HFF-Myc (cell line): ENCODE measurements around the gene TBX4.

Source experiments
- DNase-seq: peaks from one replicate; pipeline ENCODE4 v3.0.0-alpha.2; 2011; ENCODE audit warnings: low read depth; ENCODE audit errors: extremely low read depth
- H3K4me3 ChIP-seq: replicated peaks from 2 replicates; pipeline ENCODE4 v1.5.1; 2011; ENCODE audit warnings: low read depth, mild to moderate bottlenecking, control low read depth, low read length
- TF ChIP-seq, protein P1 (sequence below): IDR thresholded peaks from 2 replicates; pipeline ENCODE4 v1.5.1; 2012; ENCODE audit warnings: mild to moderate bottlenecking, low read depth, low read length, control low read depth; ENCODE audit errors: missing control alignments

Gene TBX4

DNA sequence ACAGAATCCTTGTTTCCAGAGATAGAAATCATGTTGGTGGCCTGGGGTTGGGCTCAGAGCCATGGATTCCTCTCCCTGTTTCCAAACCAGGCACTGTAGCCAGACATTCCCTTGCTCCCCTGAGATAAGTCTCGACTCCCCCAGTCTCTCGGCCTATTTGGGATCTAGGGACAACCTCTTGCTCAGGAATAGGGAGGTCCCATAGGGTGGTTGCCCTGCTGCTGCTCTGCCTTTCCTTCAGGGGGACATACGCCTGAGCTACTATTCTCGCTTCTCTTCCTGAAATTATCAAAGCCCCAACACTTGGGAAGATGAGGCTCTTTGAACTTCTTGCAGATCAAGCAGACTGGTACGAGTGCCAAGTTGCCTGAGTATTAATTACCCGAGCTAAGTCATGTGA lies 58.0 kb downstream of the TBX4 start:
- H3K4me3 ChIP-seq, result no peak overlapping the region
- no peak for DNase-seq

DNA sequence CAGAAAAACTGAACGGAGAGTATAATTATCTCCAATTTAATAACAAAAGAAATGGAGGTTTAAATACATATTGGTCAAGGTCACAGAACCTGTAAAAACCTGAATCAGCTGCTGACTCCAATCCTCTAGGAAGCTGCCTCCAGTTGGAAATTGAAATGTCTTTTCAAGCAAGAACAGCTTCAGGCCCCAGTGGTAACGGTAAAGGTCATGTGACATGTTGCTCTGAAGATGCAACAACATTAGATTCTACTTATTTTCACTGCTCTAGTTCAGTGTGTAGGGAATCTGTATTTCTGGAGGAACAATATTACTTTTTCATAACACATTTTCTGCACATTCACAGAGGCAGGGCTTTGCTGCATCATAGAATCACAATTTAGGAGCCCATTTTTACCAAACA lies 58.8 kb downstream of the TBX4 start:
- TF ChIP-seq, protein P1, sequence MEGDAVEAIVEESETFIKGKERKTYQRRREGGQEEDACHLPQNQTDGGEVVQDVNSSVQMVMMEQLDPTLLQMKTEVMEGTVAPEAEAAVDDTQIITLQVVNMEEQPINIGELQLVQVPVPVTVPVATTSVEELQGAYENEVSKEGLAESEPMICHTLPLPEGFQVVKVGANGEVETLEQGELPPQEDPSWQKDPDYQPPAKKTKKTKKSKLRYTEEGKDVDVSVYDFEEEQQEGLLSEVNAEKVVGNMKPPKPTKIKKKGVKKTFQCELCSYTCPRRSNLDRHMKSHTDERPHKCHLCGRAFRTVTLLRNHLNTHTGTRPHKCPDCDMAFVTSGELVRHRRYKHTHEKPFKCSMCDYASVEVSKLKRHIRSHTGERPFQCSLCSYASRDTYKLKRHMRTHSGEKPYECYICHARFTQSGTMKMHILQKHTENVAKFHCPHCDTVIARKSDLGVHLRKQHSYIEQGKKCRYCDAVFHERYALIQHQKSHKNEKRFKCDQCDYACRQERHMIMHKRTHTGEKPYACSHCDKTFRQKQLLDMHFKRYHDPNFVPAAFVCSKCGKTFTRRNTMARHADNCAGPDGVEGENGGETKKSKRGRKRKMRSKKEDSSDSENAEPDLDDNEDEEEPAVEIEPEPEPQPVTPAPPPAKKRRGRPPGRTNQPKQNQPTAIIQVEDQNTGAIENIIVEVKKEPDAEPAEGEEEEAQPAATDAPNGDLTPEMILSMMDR, result no peak
- no peak overlapping the region for H3K4me3 ChIP-seq
- no peak for DNase-seq

More for the DNA sequence above, 58.0 kb downstream of the TBX4 start:
- TF ChIP-seq, protein P1, result no peak

DNA sequence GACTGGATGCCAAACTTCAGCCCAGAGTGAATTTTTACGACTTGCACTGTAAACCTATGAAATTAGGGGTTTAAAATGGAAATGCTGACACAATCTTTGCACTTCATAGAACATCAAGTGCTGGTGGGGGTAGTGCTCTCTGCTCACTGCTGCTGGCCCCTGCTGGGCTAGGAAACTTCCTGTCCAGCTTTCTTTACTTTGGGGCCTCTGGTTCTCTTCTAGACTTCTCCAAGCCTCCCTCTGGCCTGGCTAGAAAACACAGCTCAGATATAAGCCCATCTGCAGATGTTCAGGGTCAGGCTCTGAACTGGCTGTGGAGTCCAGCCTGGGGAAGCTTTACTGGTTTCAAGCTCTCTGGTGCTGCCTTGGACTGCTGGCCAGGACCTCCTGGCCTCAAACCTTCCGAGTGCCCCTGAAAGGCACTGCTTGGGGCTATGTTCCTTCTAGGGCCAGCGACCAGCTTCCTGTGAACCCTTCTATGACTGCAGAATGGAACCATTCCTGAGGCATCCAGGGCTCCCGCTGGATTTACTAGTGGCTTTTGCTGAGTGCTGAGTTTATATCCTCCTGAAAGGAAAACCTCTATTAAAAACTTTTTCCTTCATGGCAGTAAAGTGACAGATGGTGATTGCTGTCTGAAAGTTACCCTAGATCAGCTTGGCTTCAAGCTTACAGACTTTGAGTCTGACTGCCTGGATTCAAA lies 59.4 kb downstream of the TBX4 start:
- no peak for DNase-seq
- no peak overlapping the region for H3K4me3 ChIP-seq
- TF ChIP-seq, protein P1, result no peak

DNA sequence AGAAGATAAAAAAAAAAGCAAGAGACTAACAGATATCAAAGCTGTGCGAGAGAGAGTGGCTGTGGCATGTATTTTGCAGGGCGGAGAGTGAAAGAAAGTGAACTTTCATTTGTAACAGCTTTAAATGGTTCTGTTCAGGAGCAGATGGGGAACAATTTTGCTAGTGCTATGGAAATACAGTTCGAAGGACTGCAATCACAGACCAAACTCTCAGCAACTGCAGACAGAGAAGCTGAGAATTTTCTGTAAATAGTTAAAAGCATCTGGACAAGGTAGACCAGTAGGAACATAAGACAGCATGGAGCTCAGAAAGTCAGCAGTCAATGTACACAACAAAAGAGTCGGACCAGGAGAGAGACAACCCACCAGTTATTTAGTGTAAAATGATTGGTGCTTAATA lies 62.3 kb downstream of the TBX4 start:
- H3K4me3 ChIP-seq, result no peak overlapping the region
- TF ChIP-seq, protein P1, result no peak
- DNase-seq, result no peak

DNA sequence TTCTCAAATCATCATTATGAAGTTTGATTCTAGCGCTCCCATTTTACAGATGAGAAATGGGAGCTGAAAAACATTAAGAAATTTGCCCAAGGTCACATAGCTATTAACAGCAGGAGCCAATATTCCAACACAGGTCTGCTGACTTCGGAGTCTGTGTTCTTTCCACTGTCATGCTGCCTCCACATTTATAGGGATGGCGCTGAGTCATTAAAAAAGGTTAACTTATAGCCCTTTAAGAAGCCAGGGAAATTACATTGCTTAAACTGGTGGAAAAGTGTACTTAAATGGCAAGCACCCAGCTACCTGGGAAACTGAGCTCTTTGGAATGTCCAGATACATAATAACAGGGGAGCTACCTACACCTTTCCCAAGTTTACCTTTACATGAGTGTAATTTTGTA lies 65.0 kb downstream of the TBX4 start:
- TF ChIP-seq, protein P1, result no peak
- no peak overlapping the region for H3K4me3 ChIP-seq
- no peak for DNase-seq

GRCh38 chr17:61517843-61518606 lies 65.8 kb downstream of the TBX4 start:
- no peak for DNase-seq
- no peak overlapping the region for H3K4me3 ChIP-seq
- TF ChIP-seq, protein P1, result no peak
